GM21360 (cell line): ENCODE measurements around the gene MATCAP1.

ENCODE experiments used
- ATAC-seq: cut with Tn5 transposase; IDR thresholded peaks from one replicate; pipeline ENCODE4 v1.9.1; 2021; ENCODE audit warnings: mild to moderate bottlenecking, moderate library complexity; ENCODE audit not compliant: unreplicated experiment

Gene MATCAP1

DNA sequence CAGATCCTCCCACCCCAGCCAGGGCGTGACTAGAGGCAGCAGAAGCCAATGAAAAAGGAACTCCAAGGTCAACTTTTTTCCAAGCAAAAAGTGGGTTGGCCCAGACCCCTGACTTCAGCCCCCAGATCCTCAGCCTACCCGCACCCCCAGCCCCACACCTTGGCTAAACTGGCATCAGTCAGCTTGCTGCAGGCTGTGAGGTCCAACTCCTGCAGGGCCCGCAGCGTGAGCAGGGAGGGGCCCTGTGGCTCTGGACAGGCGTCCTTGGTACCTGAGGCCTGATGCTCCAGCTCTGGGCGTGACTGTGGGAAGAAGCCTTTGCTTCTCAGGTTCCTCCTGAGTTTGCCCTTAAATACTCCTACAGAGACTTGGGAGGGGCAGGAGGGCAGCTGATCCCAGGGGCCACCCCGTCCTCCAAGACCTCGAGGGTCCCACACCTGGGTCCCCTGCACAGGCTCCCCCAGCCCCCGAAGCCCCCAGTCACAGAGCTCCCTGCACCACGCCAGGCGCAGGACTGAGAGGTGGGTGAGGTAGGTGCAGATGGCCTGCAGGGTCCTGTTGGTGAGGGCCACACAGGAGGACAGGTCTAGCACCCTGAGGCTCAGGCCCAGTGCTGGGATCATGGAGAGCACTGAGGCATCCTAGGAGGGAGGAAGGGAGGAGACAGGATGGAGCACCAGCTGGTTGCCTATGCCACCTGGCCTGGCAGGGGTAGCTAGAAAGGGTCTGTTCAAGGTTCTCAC lies 24.6 kb upstream of the MATCAP1 start:
- ATAC-seq: no peak

- ATAC-seq: no peak
These were observed 23.7 kb upstream of the MATCAP1 start for GRCh38 chr16:67207249-67208091.

DNA sequence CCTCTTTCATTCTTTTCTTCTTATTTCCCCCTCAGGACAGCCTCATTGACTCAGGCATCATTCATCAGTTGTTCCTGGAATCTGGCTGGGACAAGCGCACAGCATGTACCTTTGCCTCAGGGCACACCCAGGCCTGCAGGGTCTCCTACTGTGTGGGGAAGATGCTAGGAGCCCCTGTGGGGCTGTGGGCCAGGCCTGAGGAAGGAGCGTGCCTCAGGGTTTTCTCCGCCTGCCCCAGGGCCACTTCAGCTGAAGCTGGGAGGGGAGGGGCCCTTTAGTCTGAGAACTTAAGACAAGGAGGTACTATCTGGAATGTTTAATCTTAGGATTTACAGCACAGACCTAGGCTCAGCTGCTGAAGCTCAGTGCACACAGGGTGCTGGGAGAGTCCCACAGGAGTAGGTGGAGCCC lies 23.1 kb upstream of the MATCAP1 start:
- no peak for ATAC-seq

DNA sequence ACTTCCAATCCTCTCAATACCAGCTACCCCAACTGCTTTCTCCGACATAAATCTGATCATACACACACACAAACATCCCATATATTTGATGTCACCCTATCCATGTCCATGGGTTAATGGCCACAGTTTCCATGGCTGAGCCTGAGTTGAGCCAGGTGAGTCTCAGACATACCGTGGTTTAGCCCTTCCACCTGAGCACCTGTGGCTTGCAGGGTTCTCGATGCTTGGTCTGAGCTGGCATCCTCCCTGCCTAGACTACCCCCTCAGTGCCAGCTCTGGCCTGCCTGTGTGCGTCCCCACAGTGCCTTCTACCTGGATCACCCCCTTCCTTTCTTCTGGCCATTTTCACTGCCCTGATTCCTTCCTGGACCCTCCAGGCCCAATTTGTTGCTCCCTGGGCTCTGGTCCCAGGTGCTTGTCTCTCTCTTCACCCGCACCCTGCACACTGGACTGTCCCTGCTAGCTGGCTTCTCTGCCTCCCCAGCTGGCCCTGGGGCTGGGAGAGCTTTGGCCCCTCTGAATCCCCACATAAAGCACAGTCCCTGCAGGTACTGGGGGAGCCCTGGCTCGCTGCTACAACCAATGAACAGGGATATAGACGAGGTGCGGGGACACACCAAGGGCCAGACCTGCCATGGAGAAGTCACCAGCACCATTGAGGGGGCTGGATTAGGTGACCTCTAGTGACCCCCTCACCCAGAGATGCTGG lies 22.5 kb upstream of the MATCAP1 start:
- ATAC-seq: no peak

DNA sequence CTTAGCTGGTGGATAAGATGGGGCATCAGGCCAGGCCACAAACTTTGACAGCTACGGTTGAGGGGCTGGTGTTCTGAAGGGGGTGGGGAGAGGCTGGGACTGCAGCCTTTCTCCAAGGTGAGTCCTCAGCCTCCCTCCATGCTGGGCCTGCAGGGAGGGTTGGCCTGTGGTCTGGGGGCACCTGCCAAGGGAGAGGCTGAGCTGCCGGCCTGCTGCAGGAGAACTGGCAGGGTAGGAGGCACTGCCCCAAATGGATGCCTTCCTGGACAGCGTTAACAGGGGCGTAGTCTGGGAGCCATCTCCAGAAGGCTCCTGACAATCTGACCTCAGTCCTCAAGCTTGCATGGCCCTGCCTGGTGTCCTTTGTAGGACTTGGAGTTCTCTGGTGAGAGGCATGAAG lies 20.3 kb upstream of the MATCAP1 start:
- ATAC-seq: no peak

- no peak for ATAC-seq
These were observed 19.3 kb upstream of the MATCAP1 start for GRCh38 chr16:67202956-67203493.

- no peak for ATAC-seq
These were observed 18.7 kb upstream of the MATCAP1 start for GRCh38 chr16:67202426-67202825.

DNA sequence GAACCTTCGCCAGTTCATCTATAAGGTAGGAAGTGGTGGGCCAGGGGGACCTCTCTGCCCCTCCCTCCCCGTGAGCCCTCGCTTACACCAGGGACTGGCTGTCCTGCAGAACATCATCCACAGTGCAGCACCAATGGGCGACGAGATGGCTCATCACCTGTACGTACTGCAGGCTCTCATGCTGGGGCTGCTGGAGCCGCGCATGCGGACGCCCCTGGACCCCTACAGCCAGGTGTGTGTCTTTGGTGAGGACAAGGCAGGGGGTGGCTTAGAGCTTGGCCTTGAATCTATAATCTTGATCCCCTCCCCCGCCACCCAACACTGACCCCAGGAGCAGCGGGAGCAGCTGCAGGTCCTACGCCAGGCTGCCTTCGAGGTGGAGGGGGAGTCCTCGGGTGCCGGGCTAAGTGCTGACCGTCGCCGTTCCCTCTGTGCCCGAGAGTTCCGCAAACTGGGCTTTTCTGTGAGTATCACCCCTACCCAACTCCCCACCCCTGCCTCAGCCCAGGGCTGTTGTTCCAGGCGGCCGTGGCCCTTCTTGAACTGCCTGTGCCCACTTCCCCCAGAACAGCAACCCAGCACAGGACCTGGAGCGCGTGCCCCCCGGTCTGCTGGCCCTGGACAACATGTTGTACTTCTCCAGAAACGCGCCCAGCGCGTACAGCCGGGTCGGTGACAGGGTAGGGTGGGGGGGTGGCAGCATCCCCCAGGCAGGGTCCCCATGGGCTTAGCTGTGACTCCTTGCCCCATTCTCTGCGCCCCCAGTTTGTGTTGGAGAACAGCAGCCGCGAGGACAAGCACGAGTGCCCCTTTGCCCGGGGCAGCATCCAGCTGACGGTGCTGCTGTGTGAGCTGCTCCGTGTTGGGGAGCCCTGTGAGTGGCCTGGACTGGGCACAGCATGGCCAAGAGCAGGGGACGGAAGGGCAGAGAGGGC lies 17.9 kb upstream of the MATCAP1 start:
- ATAC-seq: no peak

DNA sequence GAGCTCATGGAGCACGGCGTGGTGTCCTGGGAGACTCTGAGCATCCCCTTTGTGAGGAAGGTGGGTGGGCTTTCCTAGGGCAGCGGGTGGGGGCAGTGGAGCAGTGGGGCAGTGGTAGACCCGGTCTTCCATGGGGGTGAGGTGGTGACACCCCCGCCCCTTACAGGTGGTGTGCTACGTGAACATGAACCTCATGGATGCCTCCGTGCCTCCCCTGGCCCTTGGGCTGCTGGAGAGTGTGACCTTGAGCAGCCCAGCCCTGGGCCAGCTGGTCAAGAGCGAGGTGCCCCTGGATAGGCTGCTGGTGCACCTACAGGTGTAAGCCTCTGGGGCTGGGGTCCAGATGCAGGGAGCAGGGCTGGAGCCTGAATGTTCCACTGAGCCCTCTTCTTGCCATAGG lies 16.7 kb upstream of the MATCAP1 start:
- ATAC-seq: no peak

GRCh38 chr16:67199808-67200198 lies 16.0 kb upstream of the MATCAP1 start:
- no peak for ATAC-seq

DNA sequence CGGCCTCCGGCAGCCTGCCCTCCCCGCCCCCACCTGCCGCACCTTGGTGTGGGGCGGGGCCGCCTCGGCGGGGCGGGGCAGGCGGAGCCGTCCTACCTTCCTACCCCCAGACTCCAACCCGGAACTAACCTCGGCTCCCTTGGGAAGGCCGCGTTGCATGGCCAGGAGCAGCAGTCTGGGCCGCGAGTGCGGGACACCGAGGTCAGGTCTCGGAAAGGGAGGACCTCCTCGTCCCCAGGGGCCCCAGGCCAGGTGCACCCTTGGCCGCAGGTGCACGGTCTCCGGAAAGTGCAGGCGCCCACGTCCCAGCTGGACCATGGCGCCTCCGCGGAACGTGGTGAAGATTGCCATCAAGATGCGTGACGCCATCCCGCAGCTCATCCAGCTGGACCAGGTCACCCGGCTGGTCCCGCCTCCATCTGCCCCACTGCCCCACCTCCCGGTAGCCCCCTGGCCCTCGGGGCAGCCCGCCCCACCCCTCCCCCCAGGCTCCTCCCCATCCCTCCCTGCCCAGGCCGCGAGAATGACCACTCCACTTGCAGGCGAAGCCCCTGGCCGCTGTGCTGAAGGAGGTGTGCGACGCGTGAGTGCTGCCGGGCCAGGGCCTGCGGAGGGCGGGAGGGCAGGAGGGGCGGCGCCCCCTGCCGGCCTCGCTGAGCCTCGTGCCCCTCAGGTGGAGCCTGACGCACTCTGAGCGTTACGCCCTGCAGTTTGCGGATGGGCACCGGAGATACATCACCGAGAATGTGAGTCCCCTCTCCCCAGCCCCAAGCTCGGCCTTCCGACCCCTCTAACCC lies 15.4 kb upstream of the MATCAP1 start, which contains the start of gene ELMO3:
TSS of gene ELMO3 (plus strand) at position 121 of the 797 bp plus-strand sequence. CDS start at position 317, 196 bp downstream.
- no peak for ATAC-seq

DNA sequence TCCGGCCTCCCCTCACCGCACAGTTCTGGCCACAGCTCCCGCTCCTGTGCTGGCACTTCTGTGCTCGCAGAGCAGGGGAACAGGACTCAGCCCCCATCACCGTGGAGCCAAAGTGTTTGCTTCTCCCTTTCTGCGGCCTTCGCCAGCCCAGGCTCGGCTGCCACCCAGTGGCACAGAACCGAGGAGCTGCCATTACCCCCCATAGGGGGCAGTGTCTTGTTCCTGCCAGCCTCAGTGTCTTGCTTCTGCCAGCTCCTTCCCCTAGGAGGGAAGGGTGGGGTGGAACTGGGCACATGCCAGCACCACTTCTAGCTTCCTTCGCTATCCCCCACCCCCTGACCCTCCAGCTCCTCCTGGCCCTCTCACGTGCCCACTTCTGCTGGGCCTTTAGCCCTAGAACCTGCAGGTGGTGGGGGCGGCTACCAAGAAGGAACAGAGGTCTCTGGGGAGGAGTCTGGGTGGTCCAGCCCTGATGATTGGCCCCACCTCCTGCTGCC lies 14.5 kb upstream of the MATCAP1 start:
- no peak for ATAC-seq

DNA sequence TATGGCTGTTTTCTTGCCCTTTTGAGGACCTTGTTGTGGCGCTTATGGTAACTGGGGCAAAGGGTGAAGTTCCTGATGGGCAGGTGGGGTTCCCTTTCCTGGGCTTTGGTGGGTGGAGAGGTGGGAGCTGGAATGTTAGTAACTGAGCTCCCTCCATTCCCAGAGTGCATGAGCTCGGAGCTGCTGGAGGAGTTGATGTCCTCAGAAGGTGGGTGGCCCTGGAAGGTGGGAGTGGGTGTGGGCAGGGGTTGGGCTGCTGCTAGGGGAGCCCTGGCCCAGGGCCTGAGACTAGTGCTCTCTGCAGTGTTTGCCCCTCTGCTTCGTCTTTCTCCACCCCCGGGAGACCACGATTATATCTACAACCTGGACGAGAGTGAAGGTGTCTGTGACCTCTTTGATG lies 13.9 kb upstream of the MATCAP1 start:
- ATAC-seq: no peak

GRCh38 chr16:67196881-67197280 lies 13.1 kb upstream of the MATCAP1 start:
- no peak for ATAC-seq

DNA sequence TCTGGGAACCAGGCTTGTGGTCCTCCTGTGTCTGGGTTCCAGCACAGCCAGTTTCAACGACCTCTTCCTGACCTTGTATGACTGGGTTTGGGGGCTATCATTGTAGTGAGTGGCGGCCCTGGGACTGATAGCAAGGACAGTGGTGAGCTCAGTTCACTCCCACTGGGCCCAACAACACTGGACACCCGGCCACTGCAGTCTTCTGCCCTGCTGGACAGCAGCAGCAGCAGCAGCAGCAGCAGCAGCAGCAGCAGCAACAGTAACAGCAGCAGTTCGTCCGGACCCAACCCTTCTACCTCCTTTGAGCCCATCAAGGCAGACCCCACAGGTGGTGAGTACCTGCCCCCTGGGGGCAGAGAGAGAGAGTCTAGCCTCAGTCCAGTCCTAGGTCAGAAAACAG lies 11.9 kb upstream of the MATCAP1 start:
- ATAC-seq: no peak

- no peak for ATAC-seq
These were observed 10.5 kb upstream of the MATCAP1 start for GRCh38 chr16:67194260-67194659.

GRCh38 chr16:67193536-67193935 lies 9.8 kb upstream of the MATCAP1 start:
- ATAC-seq: no peak

DNA sequence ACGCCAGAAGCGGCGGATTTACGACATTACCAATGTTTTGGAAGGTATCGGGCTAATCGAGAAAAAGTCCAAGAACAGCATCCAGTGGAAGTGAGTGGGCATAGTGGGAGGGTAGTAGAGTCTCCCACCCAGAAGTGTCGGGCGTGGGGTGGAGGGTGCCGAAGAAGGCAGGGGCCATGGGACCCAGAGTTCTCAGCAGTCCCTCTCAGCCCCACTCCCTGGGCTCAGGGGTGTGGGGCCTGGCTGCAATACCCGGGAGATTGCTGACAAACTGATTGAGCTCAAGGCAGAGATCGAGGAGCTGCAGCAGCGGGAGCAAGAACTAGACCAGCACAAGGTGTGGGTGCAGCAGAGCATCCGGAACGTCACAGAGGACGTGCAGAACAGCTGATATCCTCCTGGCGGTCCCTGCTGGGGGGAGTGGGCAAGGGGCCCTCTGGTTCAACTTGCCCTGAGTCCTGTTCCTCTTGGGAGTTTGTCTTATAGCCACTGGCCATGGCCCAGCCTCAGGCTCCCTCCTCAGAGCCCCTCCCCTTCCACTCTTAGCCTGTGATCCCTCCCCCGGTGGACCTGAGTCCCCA lies 9.1 kb upstream of the MATCAP1 start:
- ATAC-seq: no peak
